ENCODE data around the gene MESP1. TPM values are rescaled to one million over a fixed set of nuclear protein-coding genes. Genes with fewer than 3 reads are reported as not detected.

MESP1 gene
- polyA plus RNA-seq, 1 donor (not counting 4 experiments of a cell fraction or from before 2014, with no cell fraction given) = not detected

DNA sequence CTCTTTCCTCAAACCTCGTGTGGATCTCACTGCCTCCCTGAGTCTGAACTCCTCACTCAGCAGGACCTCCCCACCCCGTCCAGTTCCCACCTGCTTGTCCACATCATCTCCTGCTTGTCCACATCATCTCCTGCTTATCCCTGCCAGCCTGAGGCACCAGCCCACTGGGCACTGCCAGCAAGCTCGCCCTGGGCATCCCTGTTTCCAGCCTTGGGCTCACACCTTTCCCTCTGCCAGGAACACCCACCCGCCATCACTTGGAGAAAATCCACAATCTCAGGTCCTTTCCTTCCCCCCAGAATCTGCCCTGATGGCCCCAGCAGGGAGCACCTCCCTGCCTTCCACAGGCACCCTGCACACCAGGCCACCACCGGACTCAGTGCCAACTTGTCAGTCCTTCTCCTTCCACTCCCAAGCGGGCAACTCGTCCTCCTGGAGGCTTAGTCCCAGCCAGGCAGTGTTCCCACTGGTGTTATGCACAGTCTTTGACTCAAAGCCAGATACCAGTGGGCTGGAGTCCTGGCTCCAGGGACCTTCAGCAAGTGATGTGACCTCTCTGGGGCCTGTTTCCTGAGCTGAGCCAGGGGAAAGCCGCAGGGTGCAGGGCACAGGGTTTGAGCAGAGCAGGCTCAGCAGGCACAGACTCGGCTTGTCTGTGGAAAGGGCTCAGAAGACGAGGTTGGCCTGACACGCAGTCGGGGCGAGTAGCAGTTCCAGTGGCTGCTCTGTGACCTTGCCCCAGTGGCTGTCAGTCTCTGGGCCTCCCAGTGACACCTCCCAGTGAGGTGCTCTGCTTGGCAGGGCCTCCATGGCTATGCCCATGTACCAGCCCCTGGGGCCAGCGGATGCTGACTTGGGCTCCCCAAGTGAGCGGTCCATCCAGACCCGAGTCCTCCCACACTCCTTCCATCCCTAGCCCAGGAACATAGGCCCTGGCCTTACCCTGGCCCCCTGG is 15.6 kb upstream of the MESP1 start:
- Histone ChIP-seq H3K27me3 (ENCODE audit: control insufficient read depth, extremely low read depth, insufficient read depth, low read length) (no peaks in the 10 kb centered on the region), H3K9ac (ENCODE audit: control insufficient read depth, extremely low read depth, insufficient read depth, low read length) (no peak overlapping the region), H3K4me3 (ENCODE audit: control insufficient read depth in 2 of 3, extremely low read depth in 1 of 3, insufficient read depth in 2 of 3, low read depth in 1 of 3, low read length in 3 of 3) (no peak overlapping the region), H3K4me2 (ENCODE audit: control insufficient read depth, extremely low read depth, insufficient read depth, low read depth, low read length) (no peak overlapping the region), H3K4me1 (ENCODE audit: control insufficient read depth, extremely low read depth, insufficient read depth, low read length) (peaks cover 15% of the 10 kb centered on the region), H2AFZ (ENCODE audit: control insufficient read depth, low read length) (no peak overlapping the region), H3K9me1 (ENCODE audit: control insufficient read depth, extremely low read depth, insufficient read depth, low read length) (no peaks in the 10 kb centered on the region), H3K27ac (ENCODE audit: control insufficient read depth, insufficient read depth, low read length) (no peak overlapping the region), H3K9me3 (ENCODE audit: control insufficient read depth, low read depth, low read length) (no peaks in the 10 kb centered on the region), H4K20me1 (ENCODE audit: control insufficient read depth, extremely low read depth, insufficient read depth, low read length) (no peaks in the 10 kb centered on the region), H3K79me2 (ENCODE audit: control insufficient read depth, insufficient read depth, low read length) (no peaks in the 10 kb centered on the region), H3K36me3 (ENCODE audit: control insufficient read depth in 2 of 2, extremely low read depth in 1 of 2, insufficient read depth in 2 of 2, low read length in 2 of 2) (no peaks in the 10 kb centered on the region)
- dilution Hi-C loops (cut with MboI; ENCODE audit: extremely low pct_ligation_motif_present, low sequenced_read_pairs) = loop anchor here (25.0 kb wide), 1 partner anchor 96 kb away; no protein-coding TSS in a partner anchor
- FAIRE-seq (no peak), DNase-seq (ENCODE audit: low read depth, low spot score) (no peak)
- TF ChIP-seq, protein P1, sequence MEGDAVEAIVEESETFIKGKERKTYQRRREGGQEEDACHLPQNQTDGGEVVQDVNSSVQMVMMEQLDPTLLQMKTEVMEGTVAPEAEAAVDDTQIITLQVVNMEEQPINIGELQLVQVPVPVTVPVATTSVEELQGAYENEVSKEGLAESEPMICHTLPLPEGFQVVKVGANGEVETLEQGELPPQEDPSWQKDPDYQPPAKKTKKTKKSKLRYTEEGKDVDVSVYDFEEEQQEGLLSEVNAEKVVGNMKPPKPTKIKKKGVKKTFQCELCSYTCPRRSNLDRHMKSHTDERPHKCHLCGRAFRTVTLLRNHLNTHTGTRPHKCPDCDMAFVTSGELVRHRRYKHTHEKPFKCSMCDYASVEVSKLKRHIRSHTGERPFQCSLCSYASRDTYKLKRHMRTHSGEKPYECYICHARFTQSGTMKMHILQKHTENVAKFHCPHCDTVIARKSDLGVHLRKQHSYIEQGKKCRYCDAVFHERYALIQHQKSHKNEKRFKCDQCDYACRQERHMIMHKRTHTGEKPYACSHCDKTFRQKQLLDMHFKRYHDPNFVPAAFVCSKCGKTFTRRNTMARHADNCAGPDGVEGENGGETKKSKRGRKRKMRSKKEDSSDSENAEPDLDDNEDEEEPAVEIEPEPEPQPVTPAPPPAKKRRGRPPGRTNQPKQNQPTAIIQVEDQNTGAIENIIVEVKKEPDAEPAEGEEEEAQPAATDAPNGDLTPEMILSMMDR (optimal IDR thresholded peaks at IDR 0.05 in 1 of 3, IDR thresholded peaks at IDR 0.05 in 1 of 3, conservative IDR thresholded peaks at IDR 0.05 in 1 of 3; ENCODE audit: extremely low read depth in 1 of 3, insufficient read depth in 2 of 3, low read length in 3 of 3) = no peak
- no peak for TF ChIP-seq EZH2 (IDR thresholded peaks at IDR 0.05; ENCODE audit: low read length)

DNA sequence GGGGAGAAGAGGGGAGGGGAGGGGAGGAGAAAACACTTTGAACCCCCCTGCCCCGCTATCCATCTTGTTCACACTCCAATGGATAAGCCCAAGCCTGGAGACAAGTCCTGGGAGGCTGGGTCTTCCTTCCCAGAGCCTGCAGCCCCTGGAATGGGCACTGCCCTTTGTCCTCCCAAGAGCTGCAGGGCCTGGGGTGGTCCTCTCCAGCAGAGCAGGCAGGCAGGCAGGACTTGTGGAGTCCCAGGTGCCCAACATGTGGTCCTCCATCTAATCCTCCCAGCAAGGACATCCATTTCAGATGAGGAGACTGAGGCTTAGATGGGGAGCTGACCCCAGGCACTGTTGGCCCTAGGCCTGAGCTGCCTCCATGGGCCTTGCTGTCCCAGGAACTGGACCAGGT is 14.6 kb upstream of the MESP1 start:
- no peak for FAIRE-seq
- no peaks in the 10 kb centered on the region for H3K27me3 ChIP-seq (ENCODE audit: control insufficient read depth, extremely low read depth, insufficient read depth, low read length)
- no peak overlapping the region for H3K27ac ChIP-seq (ENCODE audit: control insufficient read depth, insufficient read depth, low read length)

More for the DNA sequence above, 14.6 kb upstream of the MESP1 start:
- no peaks in the 10 kb centered on the region for H3K79me2 ChIP-seq (ENCODE audit: control insufficient read depth, insufficient read depth, low read length)
- no peaks in the 10 kb centered on the region for H3K36me3 ChIP-seq (ENCODE audit: control insufficient read depth in 2 of 2, extremely low read depth in 1 of 2, insufficient read depth in 2 of 2, low read length in 2 of 2)
- dilution Hi-C loops (cut with MboI; ENCODE audit: extremely low pct_ligation_motif_present, low sequenced_read_pairs) = loop anchor here (25.0 kb wide), 1 partner anchor 97 kb away; no protein-coding TSS in a partner anchor
- H3K4me1 ChIP-seq (ENCODE audit: control insufficient read depth, extremely low read depth, insufficient read depth, low read length) = peaks cover 25% of the 10 kb centered on the region
- no peak overlapping the region for H3K9ac ChIP-seq (ENCODE audit: control insufficient read depth, extremely low read depth, insufficient read depth, low read length)
- no peak overlapping the region for H2AFZ ChIP-seq (ENCODE audit: control insufficient read depth, low read length)
- no peaks in the 10 kb centered on the region for H3K9me3 ChIP-seq (ENCODE audit: control insufficient read depth, low read depth, low read length)
- H4K20me1 ChIP-seq (ENCODE audit: control insufficient read depth, extremely low read depth, insufficient read depth, low read length) = no peaks in the 10 kb centered on the region
- H3K4me2 ChIP-seq (ENCODE audit: control insufficient read depth, extremely low read depth, insufficient read depth, low read depth, low read length) = no peak overlapping the region
- no peaks in the 10 kb centered on the region for H3K9me1 ChIP-seq (ENCODE audit: control insufficient read depth, extremely low read depth, insufficient read depth, low read length)
- no peak overlapping the region for H3K4me3 ChIP-seq (ENCODE audit: control insufficient read depth in 2 of 3, extremely low read depth in 1 of 3, insufficient read depth in 2 of 3, low read depth in 1 of 3, low read length in 3 of 3)
- DNase-seq (ENCODE audit: low read depth, low spot score) = no peak
- no peak for TF ChIP-seq EZH2 (IDR thresholded peaks at IDR 0.05; ENCODE audit: low read length)
- TF ChIP-seq, protein P1 (optimal IDR thresholded peaks at IDR 0.05 in 1 of 3, IDR thresholded peaks at IDR 0.05 in 1 of 3, conservative IDR thresholded peaks at IDR 0.05 in 1 of 3; ENCODE audit: extremely low read depth in 1 of 3, insufficient read depth in 2 of 3, low read length in 3 of 3) = no peak
